ENCODE data around the gene KIF21A.

DNA sequence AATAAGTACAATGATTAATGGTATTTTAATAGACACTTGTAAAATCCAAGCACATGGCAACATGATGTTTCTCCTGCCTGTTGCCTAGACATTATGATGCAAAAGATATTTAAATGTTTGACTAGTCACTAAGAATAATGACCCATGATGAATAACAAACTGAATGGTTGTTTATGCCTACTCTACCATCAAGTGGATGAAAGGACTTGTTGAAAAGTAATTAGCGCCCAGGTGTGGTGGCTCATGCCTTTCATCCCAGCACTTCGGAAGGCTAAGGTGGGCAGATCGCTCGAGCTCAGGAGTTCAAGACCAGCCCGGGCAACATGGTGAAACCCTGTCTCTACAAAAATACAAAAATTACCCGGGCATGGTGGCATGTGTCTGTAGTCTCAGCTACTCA lies 30.7 kb downstream of the KIF21A start:
- TF ChIP-seq, protein P1, sequence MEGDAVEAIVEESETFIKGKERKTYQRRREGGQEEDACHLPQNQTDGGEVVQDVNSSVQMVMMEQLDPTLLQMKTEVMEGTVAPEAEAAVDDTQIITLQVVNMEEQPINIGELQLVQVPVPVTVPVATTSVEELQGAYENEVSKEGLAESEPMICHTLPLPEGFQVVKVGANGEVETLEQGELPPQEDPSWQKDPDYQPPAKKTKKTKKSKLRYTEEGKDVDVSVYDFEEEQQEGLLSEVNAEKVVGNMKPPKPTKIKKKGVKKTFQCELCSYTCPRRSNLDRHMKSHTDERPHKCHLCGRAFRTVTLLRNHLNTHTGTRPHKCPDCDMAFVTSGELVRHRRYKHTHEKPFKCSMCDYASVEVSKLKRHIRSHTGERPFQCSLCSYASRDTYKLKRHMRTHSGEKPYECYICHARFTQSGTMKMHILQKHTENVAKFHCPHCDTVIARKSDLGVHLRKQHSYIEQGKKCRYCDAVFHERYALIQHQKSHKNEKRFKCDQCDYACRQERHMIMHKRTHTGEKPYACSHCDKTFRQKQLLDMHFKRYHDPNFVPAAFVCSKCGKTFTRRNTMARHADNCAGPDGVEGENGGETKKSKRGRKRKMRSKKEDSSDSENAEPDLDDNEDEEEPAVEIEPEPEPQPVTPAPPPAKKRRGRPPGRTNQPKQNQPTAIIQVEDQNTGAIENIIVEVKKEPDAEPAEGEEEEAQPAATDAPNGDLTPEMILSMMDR (conservative IDR thresholded peaks at IDR 0.05; ENCODE audit: low read length): no peak
- TF ChIP-seq EZH2phosphoT487 (IDR thresholded peaks at IDR 0.05; ENCODE audit: borderline replicate concordance, low read depth, low read length): no peak

Measured in OCI-LY7 (cell line).